Kidney epithelial cell (primary cell): ENCODE results near the gene IGIP. TPM values are rescaled to one million over a fixed set of nuclear protein-coding genes. Genes with fewer than 3 reads are reported as not detected.

Experiments
- DNase-seq: peaks from one replicate; pipeline ENCODE4 v3.0.0-alpha.2; 2010; ENCODE audit warnings: low read depth
- H3K27me3 ChIP-seq: 2 replicates; pipeline ENCODE4 v1.6.0; 2011; ENCODE audit warnings: low read length; ENCODE audit not compliant: control insufficient read depth, insufficient read depth
- H3K36me3 ChIP-seq: 2 replicates; pipeline ENCODE4 v1.5.1; 2011; ENCODE audit warnings: low read length; ENCODE audit not compliant: control insufficient read depth, insufficient read depth
- H3K4me3 ChIP-seq: 2 replicates; pipeline ENCODE4 v1.5.1; 2011; ENCODE audit warnings: low read depth, mild to moderate bottlenecking, control low read depth, low read length
- total RNA-seq: library from RNA; depleted of rRNA; stranded (reverse); fragments of >200 nt; gene quantifications from 2 replicates; pipeline ENCODE4 v1.2.3, GENCODE V29; 2015
- TF ChIP-seq, protein P1 (sequence below): IDR thresholded peaks from 2 replicates; pipeline ENCODE4 v1.5.1; 2011; ENCODE audit warnings: mild to moderate bottlenecking, moderate library complexity, low read length, control low read depth, inconsistent platforms; ENCODE audit not compliant: insufficient read depth, poor library complexity, severe bottlenecking

The IGIP gene
- total RNA-seq, 1 donor from 2014 or later, result 4.1 TPM

GRCh38 chr5:140090251-140090650 is 35.5 kb upstream of the IGIP start:
- TF ChIP-seq, protein P1, sequence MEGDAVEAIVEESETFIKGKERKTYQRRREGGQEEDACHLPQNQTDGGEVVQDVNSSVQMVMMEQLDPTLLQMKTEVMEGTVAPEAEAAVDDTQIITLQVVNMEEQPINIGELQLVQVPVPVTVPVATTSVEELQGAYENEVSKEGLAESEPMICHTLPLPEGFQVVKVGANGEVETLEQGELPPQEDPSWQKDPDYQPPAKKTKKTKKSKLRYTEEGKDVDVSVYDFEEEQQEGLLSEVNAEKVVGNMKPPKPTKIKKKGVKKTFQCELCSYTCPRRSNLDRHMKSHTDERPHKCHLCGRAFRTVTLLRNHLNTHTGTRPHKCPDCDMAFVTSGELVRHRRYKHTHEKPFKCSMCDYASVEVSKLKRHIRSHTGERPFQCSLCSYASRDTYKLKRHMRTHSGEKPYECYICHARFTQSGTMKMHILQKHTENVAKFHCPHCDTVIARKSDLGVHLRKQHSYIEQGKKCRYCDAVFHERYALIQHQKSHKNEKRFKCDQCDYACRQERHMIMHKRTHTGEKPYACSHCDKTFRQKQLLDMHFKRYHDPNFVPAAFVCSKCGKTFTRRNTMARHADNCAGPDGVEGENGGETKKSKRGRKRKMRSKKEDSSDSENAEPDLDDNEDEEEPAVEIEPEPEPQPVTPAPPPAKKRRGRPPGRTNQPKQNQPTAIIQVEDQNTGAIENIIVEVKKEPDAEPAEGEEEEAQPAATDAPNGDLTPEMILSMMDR, result no peak
- no peaks in the 10 kb centered on the region for H3K27me3 ChIP-seq
- H3K36me3 ChIP-seq, result no peaks in the 10 kb centered on the region
- no peak for DNase-seq
- H3K4me3 ChIP-seq, result no peak overlapping the region

- no peaks in the 10 kb centered on the region for H3K36me3 ChIP-seq
- no peaks in the 10 kb centered on the region for H3K27me3 ChIP-seq
- DNase-seq, result no peak
- TF ChIP-seq, protein P1, result no peak
- no peak overlapping the region for H3K4me3 ChIP-seq
Observed at GRCh38 chr5:140093179-140093578, 32.6 kb upstream of the IGIP start.

GRCh38 chr5:140093866-140094265 is 31.9 kb upstream of the IGIP start:
- DNase-seq, result no peak
- TF ChIP-seq, protein P1, result no peak
- H3K4me3 ChIP-seq, result no peak overlapping the region
- no peaks in the 10 kb centered on the region for H3K36me3 ChIP-seq
- no peaks in the 10 kb centered on the region for H3K27me3 ChIP-seq

DNA sequence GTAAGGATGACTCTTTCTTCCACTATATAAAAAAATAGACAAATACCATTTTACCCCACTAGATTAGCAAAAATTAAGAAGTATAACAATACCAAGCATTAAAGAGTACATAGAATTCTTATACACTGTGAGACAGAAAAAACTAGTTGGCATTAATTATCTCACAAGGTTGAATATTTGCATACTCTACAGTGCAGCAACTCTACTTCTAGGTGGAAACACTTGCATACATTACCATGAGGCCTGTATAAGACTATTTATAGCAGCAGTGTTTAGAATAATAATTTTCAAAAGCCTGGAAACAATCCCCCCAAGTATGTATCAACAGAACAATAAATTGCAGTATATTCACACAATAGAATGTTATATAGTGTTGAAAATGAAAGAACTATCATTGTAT is 30.8 kb upstream of the IGIP start:
- no peaks in the 10 kb centered on the region for H3K27me3 ChIP-seq
- no peaks in the 10 kb centered on the region for H3K36me3 ChIP-seq
- no peak for DNase-seq
- H3K4me3 ChIP-seq, result no peak overlapping the region
- TF ChIP-seq, protein P1, result no peak

DNA sequence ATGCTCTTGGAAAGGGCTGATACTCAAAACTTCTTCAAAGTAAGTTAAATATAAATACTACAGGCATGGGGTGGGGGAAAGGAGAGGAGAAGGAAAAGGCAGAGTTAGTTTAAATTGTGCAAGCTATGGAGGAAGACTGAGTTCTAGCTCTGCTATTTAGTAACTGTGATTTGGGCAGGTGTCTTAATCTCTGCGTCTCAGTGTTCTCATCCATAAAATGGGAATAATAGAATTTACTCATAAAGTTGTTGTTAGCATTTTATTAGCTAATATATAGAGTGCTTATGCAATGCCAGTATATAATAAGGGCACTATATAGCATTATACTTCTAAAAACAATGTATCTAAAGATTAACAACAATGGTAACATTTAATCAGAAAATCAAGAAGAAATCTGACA is 24.6 kb upstream of the IGIP start:
- Histone ChIP-seq H3K4me3 (no peak overlapping the region), H3K36me3 (no peaks in the 10 kb centered on the region), H3K27me3 (no peaks in the 10 kb centered on the region)
- TF ChIP-seq, protein P1, result no peak
- DNase-seq, result no peak

- no peak for DNase-seq
- H3K36me3 ChIP-seq, result no peaks in the 10 kb centered on the region
- H3K27me3 ChIP-seq, result no peaks in the 10 kb centered on the region
- TF ChIP-seq, protein P1, result no peak
- H3K4me3 ChIP-seq, result no peak overlapping the region
Observed at GRCh38 chr5:140103154-140103553, 22.6 kb upstream of the IGIP start.
